ENCODE measurements around the gene STEAP3. TPM values are rescaled to one million over a fixed set of nuclear protein-coding genes. Genes with fewer than 3 reads are reported as not detected.

The STEAP3 gene
- total RNA-seq, 2 donors from 2014 or later, result 17.9 to 31.4 TPM

GRCh38 chr2:119192893-119193292 is 30.7 kb upstream of the STEAP3 start:
- no peaks in the 10 kb centered on the region for H3K4me1 ChIP-seq (ENCODE audit: control insufficient read depth in 1 of 2, low read depth in 2 of 2)
- DNase-seq (ENCODE audit: low spot score), result no peak
- H3K36me3 ChIP-seq, result no peaks in the 10 kb centered on the region
- no peak for TF ChIP-seq CTCF (IDR thresholded peaks at IDR 0.05)
- no peak overlapping the region for H3K4me3 ChIP-seq
- ATAC-seq (ENCODE audit: insufficient number of reproducible peaks, low FRiP score, low read depth), result no peak
- H3K27ac ChIP-seq, result no peak overlapping the region
- H3K9me3 ChIP-seq, result no peaks in the 10 kb centered on the region
- H3K27me3 ChIP-seq (replicated peaks; ENCODE audit: insufficient read depth), result no peaks in the 10 kb centered on the region

- H3K27ac ChIP-seq, result no peak overlapping the region
- H3K27me3 ChIP-seq (replicated peaks; ENCODE audit: insufficient read depth), result no peaks in the 10 kb centered on the region
- DNase-seq (ENCODE audit: low spot score), result no peak
- H3K36me3 ChIP-seq, result no peaks in the 10 kb centered on the region
- TF ChIP-seq CTCF (IDR thresholded peaks at IDR 0.05), result no peak
- no peaks in the 10 kb centered on the region for H3K9me3 ChIP-seq
- H3K4me1 ChIP-seq (ENCODE audit: control insufficient read depth in 1 of 2, low read depth in 2 of 2), result no peaks in the 10 kb centered on the region
- no peak for ATAC-seq (ENCODE audit: insufficient number of reproducible peaks, low FRiP score, low read depth)
- H3K4me3 ChIP-seq, result no peak overlapping the region
Observed at GRCh38 chr2:119195001-119195400, 28.6 kb upstream of the STEAP3 start.

GRCh38 chr2:119195887-119196286 is 27.7 kb upstream of the STEAP3 start:
- no peak overlapping the region for H3K4me3 ChIP-seq
- no peaks in the 10 kb centered on the region for H3K36me3 ChIP-seq
- no peaks in the 10 kb centered on the region for H3K4me1 ChIP-seq (ENCODE audit: control insufficient read depth in 1 of 2, low read depth in 2 of 2)
- H3K27me3 ChIP-seq (replicated peaks; ENCODE audit: insufficient read depth), result no peaks in the 10 kb centered on the region
- ATAC-seq (ENCODE audit: insufficient number of reproducible peaks, low FRiP score, low read depth), result no peak
- H3K9me3 ChIP-seq, result no peaks in the 10 kb centered on the region
- DNase-seq (ENCODE audit: low spot score), result no peak
- no peak for TF ChIP-seq CTCF (IDR thresholded peaks at IDR 0.05)
- H3K27ac ChIP-seq, result no peak overlapping the region

GRCh38 chr2:119196301-119197125 is 27.1 kb upstream of the STEAP3 start:
- Histone ChIP-seq H3K27ac (no peak overlapping the region), H3K27me3 (replicated peaks; ENCODE audit: insufficient read depth) (no peaks in the 10 kb centered on the region), H3K4me3 (no peak overlapping the region), H3K4me1 (ENCODE audit: control insufficient read depth in 1 of 2, low read depth in 2 of 2) (no peaks in the 10 kb centered on the region), H3K9me3 (no peaks in the 10 kb centered on the region), H3K36me3 (no peaks in the 10 kb centered on the region)
- no peak for TF ChIP-seq CTCF (IDR thresholded peaks at IDR 0.05)
- ATAC-seq (ENCODE audit: insufficient number of reproducible peaks, low FRiP score, low read depth) (no peak), DNase-seq (ENCODE audit: low spot score) (no peak)

GRCh38 chr2:119197126-119197405 is 26.6 kb upstream of the STEAP3 start:
- DNase-seq (ENCODE audit: low spot score), result no peak
- no peak for TF ChIP-seq CTCF (IDR thresholded peaks at IDR 0.05)
- no peaks in the 10 kb centered on the region for H3K27me3 ChIP-seq (replicated peaks; ENCODE audit: insufficient read depth)

More at GRCh38 chr2:119197126-119197405, 26.6 kb upstream of the STEAP3 start:
- no peaks in the 10 kb centered on the region for H3K9me3 ChIP-seq
- H3K4me3 ChIP-seq, result no peak overlapping the region
- no peak overlapping the region for H3K27ac ChIP-seq
- H3K4me1 ChIP-seq (ENCODE audit: control insufficient read depth in 1 of 2, low read depth in 2 of 2), result no peaks in the 10 kb centered on the region
- no peaks in the 10 kb centered on the region for H3K36me3 ChIP-seq
- no peak for ATAC-seq (ENCODE audit: insufficient number of reproducible peaks, low FRiP score, low read depth)

Measured in thoracic aorta (tissue), 2 donors.